PFSK-1 (cell line): ENCODE measurements around the gene CYRIA.

Source experiments
- POLR2AphosphoS5 ChIP-seq: IDR thresholded peaks from 2 replicates; pipeline ENCODE4 v1.6.1; 2012; ENCODE audit warnings: low read depth, mild to moderate bottlenecking, control low read depth, low read length, moderate library complexity
- REST ChIP-seq, 2 experiments: IDR thresholded peaks; 2 replicates each; pipeline versions ENCODE4 v1.6.1 to v1.8.0; 2011 to 2012; ENCODE audit warnings: low read depth in 2 of 2, low read length in 2 of 2, control low read depth in 1 of 2, inconsistent platforms in 1 of 2, mild to moderate bottlenecking in 1 of 2, moderate library complexity in 1 of 2; ENCODE audit not compliant: insufficient read depth in 1 of 2

GRCh38 chr2:16640867-16641266 lies 24.8 kb downstream of the CYRIA start:
- TF ChIP-seq POLR2AphosphoS5 (no peak), REST (IDR thresholded peaks at IDR 0.05; ENCODE audit: insufficient read depth in 1 of 2, low read depth in 2 of 2, low read length in 2 of 2) (no peak)
